Measurements from ENCODE around the gene GNG7.
"Not testable (repeated sequence)": the region's sequence is repeated elsewhere in the genome, so short reads cannot be mapped to it uniquely, and the experiment has no call there.

GNG7 gene

DNA sequence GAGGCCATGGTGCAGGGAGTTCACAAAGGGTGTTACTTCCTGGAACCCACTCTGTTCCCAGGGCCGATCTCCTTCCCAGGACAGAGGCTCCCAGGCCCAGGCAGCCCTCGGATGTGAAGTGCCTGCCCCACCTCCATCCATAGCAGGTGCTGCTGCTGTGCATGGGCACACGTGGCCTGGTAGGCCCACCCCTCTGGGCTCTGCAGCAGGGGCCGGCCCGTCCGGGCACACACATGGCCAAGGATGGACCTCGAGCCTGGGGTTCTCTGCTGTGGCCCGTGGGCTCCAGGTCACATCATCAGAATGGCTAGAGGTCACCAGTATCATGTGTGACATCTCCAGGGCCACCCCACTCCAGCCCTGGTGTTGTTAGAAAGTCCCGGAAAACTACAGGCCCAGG lies 154.8 kb downstream of the GNG7 start:
- no peak for DNase-seq

DNA sequence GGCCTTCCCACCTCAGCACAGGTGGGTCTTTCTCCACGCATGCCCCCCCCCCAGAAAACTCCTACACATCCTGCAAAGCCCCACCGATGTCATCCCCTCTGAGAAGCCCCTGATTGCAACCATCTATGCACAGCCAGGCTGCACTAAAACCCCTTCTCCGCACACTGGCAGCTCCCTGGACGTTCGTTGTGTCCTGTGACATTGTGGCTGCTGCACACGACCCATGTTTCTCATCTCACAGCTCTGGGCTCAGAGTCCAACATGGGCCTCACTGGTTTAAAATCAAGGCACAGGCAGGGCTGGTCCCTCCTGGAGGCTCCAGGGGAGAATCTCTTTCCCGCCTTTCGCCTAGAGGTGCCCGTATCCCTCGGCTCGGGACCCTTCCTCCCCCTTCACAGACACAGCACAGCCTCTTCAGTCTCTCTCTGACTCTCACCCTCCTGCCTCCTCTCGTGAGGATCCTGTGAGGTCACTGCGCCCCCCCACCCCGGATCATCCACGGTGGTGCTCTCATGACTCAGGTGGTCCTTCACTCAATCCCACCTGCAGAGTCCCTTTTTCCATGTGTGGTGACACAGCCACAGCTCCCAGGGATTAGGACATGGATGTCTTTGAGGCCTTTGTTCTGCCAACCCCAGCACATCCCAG lies 155.3 kb downstream of the GNG7 start:
- DNase-seq: no peak

DNA sequence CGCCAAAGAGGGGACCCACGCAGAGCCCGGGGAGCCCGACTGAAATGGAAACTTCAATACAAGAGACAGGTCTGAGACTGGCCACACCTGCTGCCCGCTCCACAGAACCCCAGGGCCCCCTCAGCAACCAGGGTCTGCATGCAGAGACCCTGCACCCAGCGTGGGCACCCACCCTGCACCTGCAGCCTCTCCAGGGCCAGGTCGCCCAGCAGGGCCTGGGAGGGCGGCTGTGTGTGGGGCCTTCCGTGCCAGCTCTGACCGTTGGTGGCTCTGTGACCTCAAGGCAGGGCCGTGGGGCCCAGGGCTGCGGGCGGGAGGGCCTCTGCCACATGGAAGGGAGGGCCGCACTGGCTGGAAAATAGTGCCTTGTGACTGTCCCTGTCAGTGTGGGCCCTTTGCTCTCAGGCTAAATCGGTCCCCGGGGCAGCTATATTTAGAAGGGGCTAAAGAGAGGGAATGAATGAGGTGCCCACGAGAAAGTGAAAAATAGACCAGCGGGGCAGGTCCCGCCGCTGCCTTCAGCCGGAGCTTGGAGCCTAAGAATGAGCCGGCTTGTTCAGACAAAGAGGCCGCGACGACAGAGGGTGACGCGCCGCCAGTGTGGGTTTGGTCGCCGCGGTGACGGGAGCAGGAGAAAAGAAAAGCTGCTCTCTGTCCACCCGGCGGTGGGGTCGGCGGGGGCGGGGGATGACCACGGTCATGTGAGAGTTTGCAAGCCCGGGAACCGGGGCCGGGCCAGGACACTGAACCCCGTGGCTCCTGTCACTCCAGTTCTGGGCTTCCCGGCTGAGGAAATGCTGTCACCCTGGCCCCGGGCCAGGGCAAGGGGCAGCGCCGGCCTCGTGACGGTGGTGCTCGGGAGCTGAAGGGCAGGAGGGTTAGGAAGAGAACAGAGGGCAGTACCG lies 156.1 kb downstream of the GNG7 start:
- DNase-seq: peak in 1 of 2 donors; percentile 36

DNA sequence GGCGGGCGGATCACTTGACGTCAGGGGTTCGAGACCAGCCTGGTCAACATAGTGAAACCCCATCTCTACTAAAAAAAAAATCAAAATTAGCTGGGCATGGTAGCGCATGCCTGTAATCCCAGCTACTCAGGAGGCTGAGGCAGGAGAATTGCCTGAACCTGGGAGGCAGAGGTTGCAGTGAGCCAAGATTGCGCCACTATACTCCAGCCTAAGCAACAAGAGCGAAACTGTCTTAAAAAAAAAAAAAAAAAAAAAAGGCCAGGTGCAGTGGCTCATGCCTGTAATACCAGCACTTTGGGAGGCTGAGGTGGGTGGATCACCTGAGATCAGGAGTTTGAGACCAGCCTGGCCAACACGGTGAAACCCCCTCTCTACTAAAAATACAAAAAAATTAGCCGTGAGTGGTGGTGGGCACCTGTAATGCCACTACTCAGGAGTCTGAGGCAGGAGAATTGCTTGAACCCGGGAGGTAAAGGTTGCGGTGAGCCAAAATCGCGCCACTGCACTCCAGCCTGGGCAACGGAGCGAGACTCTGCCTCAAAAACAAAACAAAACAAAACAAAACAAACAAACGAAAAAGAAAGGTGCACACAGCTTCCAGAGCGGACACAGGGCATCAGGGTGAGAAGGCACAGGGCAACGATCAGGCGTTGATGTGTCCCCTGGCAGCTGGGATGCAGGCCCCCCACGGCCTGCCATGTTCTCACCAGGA lies 156.9 kb downstream of the GNG7 start:
- DNase-seq: not testable (repeated sequence)

- no peak for DNase-seq
Measured at GRCh38 chr19:2544576-2545415, 157.7 kb downstream of the GNG7 start.

GRCh38 chr19:2543463-2544442 lies 158.7 kb downstream of the GNG7 start:
- DNase-seq: peak; percentile 45 to 59

DNA sequence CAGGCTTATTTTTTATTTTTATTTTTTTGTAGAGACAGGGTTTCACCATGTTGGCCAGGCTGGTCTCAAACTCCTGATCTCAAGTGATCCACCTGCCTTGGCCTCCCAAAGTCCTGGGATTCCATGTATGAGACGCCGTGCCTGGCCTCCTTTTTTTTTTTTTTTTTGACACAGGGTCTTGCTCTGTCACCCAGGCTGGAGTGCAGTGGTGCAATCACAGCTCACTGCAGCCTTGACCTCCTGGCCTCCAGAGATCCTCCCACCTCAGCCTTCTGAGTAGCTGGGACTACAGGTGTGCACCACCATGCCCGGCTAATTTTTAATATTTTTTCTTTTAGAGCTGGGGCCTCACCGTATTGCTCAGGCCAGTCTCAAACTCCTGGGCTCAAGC lies 159.4 kb downstream of the GNG7 start:
- DNase-seq: not testable (repeated sequence)

- DNase-seq: no peak
Measured at GRCh38 chr19:2542341-2543069, 160.0 kb downstream of the GNG7 start.

DNA sequence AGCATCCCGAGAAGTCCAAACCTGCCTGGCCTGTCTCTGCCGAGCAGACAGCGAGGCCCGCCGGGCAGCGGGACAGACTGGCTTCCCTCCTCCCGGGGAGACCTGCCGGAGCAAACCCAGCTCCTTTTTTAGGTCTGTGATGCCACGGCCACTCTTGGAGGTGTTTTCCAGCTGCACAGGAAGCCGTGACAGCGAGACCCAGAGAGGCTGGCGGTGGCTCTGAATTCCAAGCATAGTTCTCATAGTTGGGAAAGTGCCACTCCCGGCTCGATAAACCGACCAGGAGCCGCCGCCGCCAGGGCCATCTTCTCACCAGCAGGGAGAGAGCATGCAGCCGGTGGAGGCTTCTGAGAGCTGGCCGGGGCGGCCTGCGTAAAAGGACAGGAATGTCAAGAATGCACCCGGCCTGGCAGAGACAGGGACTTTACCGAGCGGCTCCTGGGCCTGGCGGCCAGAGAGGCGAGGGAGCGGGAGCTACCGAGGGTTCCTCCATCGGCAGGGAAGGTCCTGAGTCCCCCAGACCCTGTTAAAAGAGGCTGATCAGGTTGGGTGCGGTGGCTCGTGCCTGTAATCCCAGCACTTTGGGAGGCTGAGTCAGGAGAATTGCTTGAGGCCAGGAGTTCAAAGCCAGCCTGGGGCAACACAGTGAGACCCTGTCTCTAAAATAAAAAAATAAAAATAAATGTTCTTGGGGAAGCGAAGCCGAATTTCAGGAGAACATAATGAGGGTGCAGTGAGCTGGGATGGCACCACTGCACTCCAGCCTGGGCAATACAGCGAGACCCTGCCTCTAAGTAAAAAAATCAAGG lies 161.6 kb downstream of the GNG7 start:
- no peak for DNase-seq

DNA sequence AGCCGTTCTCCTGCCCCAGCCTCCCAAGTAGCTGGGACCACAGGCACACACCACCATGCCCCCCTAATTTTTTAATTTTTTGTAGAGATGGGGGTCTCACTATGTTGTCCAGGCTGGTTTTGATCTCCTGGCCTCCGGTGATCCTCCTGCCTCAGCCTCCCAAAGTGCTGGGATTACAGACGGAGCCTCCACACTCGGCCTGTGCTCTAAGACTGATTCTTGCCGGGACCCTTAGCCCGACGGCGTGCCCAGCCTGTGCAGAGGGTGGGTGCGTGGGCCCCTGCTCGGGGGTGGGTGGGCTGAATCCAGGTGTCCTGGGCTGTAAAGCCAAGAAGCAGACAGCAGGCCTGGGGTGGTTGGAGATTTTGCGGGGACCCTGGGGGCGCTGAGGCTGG lies 162.2 kb downstream of the GNG7 start:
- DNase-seq: no peak

DNA sequence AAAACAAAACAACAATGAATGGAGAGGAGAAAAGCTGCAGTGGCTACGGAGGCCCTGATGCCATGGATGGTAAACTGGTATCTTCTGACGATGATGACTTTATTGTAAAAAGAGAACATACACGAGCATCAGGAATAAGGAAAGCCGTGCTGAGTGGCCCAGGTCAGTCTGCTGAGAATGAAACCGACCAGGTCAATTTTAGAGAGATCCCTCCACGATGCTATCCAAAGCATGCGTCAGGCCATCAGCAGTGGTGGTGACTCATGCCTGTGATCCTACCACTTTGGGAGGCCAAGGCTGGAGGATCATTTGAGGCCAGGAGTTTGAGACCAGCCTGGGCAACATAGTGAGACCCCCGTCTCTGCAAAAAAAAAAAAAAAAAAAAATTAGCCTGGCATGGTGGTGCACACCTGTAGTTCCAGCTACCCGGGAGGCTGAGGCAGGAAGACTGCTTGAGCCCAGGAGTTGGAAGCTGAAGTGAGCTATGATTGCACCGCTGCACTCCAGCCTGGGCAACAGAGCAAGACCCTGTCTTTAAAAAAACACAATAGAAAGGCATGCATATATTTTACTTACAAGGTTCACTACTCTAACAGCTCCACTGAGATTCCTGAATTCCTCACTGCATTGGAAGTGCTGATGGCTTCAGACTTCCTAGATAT lies 164.3 kb downstream of the GNG7 start:
- DNase-seq: no peak

DNA sequence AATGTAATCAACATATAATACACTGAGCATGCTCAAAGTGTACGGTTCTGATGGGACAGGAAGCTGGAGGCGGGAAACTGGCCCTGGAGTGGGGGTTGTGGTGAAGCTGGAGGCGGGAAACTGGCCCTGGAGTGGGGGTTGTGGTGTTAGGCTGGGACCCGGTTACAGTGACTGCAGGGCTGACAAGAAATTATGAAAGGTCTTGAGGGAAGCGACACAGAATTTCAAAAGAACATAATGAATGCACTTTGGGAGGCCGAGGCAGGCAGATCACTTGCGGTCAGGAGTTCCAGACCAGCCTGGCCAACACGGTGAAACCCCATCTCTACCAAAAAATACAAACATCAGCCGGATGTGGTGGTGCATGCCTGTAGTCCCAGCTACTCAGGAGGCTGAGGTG lies 164.9 kb downstream of the GNG7 start:
- not testable (repeated sequence) for DNase-seq

DNA sequence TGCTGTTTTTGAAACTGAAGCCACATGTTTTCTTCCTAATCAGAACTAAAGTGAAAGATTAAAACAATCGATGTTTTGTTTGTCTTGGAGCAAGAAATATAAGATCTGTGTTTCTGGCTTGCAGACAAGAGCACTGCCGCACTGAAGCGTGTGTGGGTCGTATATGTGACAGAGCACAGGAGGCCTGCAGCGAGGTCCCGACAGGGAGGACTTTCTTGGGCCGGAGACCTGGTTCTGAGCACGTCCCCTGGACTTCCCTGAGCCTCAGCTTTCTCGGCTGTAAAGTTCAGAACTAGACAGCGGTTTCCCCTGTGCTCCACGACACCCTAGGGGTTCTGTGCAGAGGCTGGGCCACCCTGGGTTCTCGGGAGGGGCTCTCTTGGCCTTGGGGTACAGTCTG lies 166.0 kb downstream of the GNG7 start:
- DNase-seq: no peak

DNA sequence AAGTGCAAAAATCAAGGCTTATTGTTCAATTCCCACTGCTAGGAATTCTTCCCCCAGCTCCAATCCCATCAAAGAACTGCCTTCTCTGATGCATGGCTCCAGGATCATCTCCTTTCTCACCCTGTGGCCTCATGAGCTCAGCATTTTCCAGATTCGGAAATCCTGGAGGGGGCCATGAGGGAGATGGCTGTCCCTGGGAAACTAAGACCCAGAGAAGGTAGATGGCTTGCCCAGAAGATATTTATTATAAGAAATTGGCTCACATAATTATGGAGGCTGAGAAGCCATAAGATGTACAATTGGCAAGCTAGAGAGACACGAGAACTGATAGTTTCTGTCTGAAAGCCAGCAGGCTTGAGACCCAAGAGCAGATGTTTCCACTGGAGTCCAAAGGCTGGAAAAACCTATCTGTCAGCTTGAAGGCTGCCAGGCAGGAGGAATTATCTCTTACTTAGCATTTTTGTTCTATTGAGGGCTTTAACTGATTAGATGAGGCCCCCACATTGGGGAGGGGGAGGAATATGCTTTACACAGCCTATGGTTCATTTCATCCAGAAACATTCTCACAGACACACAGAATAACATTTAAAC lies 168.0 kb downstream of the GNG7 start:
- no peak for DNase-seq

GRCh38 chr19:2533686-2534422 lies 168.6 kb downstream of the GNG7 start:
- no peak for DNase-seq

GRCh38 chr19:2533072-2533425 lies 169.4 kb downstream of the GNG7 start:
- no peak for DNase-seq

DNA sequence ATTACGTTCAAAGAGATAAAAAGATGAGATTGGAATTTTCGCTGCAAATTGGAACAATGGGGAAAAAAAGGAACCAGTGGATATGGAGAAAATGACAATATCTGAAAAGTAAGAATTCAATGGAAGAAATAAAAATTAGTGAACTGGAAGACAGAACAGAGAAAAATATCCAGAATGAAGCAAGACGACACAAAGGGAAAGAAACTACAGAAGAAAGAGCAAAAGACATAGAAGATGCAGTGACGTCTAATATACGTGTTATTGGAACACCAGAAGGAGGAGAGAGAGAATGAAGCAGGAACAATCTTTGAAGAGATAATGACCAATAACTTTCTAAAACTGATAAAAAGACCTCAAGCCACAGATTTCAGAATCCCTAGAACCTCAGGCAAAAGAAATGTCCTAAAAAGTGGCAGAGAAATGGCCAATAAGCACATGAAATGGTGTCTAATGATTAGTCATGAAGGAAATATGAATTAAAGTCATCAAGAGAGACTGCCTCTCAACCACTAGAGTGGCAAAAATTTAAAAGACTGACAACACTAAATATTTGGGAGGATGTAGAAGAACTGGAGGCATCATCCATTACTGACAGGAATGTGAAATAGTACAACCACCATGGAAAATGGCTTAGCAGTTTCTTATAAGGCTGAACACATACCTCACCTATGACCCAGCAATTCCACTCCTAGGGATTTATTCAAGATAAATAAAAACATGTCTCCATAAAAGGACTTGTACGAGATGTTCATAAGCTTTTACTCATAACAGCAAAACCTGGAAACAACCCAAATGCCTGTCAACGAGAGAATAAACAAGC lies 170.0 kb downstream of the GNG7 start:
- DNase-seq: no peak
